Neural cell (in vitro differentiated cells): Measurements from ENCODE around the gene NHS.

Experiments used
- CTCF ChIP-seq: fragments of 450-650 bp; IDR thresholded peaks from 2 replicates; pipeline ENCODE4 v1.5.1; 2014; ENCODE audit warnings: antibody characterized with exemption, mild to moderate bottlenecking, moderate library complexity; ENCODE audit not compliant: poor library complexity, severe bottlenecking
- EZH2 ChIP-seq: fragments of 200-600, 300-800 bp; shearing (Covaris generic), sonication (generic); IDR thresholded peaks from 2 replicates; pipeline ENCODE4 v1.6.1; 2014; ENCODE audit warnings: antibody characterized with exemption, low read length, borderline replicate concordance, mild to moderate bottlenecking; ENCODE audit not compliant: insufficient read depth, poor library complexity, severe bottlenecking
- POLR2AphosphoS5 ChIP-seq: IDR thresholded peaks from 2 replicates; pipeline ENCODE4 v1.6.1; 2012
- RAD21 ChIP-seq: fragments of 450-650 bp; conservative IDR thresholded peaks from 2 replicates; pipeline ENCODE4 v1.6.1; 2014; ENCODE audit warnings: antibody characterized with exemption, mild to moderate bottlenecking, moderate library complexity
- REST ChIP-seq: IDR thresholded peaks from 2 replicates; pipeline ENCODE4 v1.6.1; 2012; ENCODE audit warnings: borderline replicate concordance
- SMC3 ChIP-seq: fragments of 450-650 bp; conservative IDR thresholded peaks from 2 replicates; pipeline ENCODE4 v1.6.1; 2014; ENCODE audit warnings: antibody characterized with exemption, mild to moderate bottlenecking, moderate library complexity; ENCODE audit not compliant: poor library complexity

- TF ChIP-seq CTCF (no peak), POLR2AphosphoS5 (no peak), SMC3 (no peak), RAD21 (no peak), EZH2 (no peak), REST (no peak)
Observed at GRCh38 chrX:17603196-17603595, 228.2 kb downstream of the NHS start.
